ENCODE data around the gene BAG2.
A peak's percentile ranks its signal among the peaks of the same experiment; 100 is the strongest.

The BAG2 gene

GRCh38 chr6:57172136-57173055 is at the start of gene BAG2:
TSS of gene BAG2 (plus strand) at chr6:57172326. CDS start at chr6:57172698, 372 bp downstream.
- peak; percentile 53 for DNase-seq (ENCODE audit: low read depth)
- peak within 1 kb of the TSS; percentile 77 for H3K4me3 ChIP-seq (ENCODE audit: low read length)
- TF ChIP-seq CTCF (conservative IDR thresholded peaks at IDR 0.05; ENCODE audit: low read depth, low read length): peak; percentile 4

- TF ChIP-seq CTCF (conservative IDR thresholded peaks at IDR 0.05; ENCODE audit: low read depth, low read length): no peak
These were observed 49.0 kb upstream of the BAG2 start for GRCh38 chr6:57123111-57123510.

GRCh38 chr6:57127763-57128162 is 44.4 kb upstream of the BAG2 start:
- DNase-seq (ENCODE audit: low read depth): no peak
- TF ChIP-seq CTCF (conservative IDR thresholded peaks at IDR 0.05; ENCODE audit: low read depth, low read length): no peak
- no peak overlapping the region for H3K4me3 ChIP-seq (ENCODE audit: low read length)

More at GRCh38 chr6:57123111-57123510, 49.0 kb upstream of the BAG2 start:
- H3K4me3 ChIP-seq (ENCODE audit: low read length): no peak overlapping the region
- no peak for DNase-seq (ENCODE audit: low read depth)

GRCh38 chr6:57130661-57131177 is 41.4 kb upstream of the BAG2 start:
- no peak for DNase-seq (ENCODE audit: low read depth)
- TF ChIP-seq CTCF (conservative IDR thresholded peaks at IDR 0.05; ENCODE audit: low read depth, low read length): no peak
- H3K4me3 ChIP-seq (ENCODE audit: low read length): no peak overlapping the region

- no peak for TF ChIP-seq CTCF (conservative IDR thresholded peaks at IDR 0.05; ENCODE audit: low read depth, low read length)
- no peak for DNase-seq (ENCODE audit: low read depth)
- no peak overlapping the region for H3K4me3 ChIP-seq (ENCODE audit: low read length)
These were observed 37.2 kb upstream of the BAG2 start for GRCh38 chr6:57134954-57135353.

- TF ChIP-seq CTCF (conservative IDR thresholded peaks at IDR 0.05; ENCODE audit: low read depth, low read length): no peak
- no peak overlapping the region for H3K4me3 ChIP-seq (ENCODE audit: low read length)
- DNase-seq (ENCODE audit: low read depth): no peak
These were observed 36.2 kb upstream of the BAG2 start for GRCh38 chr6:57135885-57136284.

- TF ChIP-seq CTCF (conservative IDR thresholded peaks at IDR 0.05; ENCODE audit: low read depth, low read length): no peak
- DNase-seq (ENCODE audit: low read depth): no peak
- H3K4me3 ChIP-seq (ENCODE audit: low read length): no peak overlapping the region
These were observed 34.8 kb upstream of the BAG2 start for GRCh38 chr6:57137350-57137749.
